Esophagus squamous epithelium (tissue), 5 donors: Measurements from ENCODE around the gene NFATC2. TPM values are rescaled to one million over a fixed set of nuclear protein-coding genes. Genes with fewer than 3 reads are reported as not detected.

ENCODE experiments used
- DNase-seq: peaks from one replicate; lab custom pipeline; 2025; lab: John Stamatoyannopoulos, UW
- H3K27ac ChIP-seq, 4 donors: fragments of 200-600 bp; sonication (generic); one replicate each; pipeline ENCODE4 v1.5.1; 2016 to 2019; ENCODE audit warnings: mild to moderate bottlenecking in 1 of 4
- H3K27me3 ChIP-seq, 4 donors: fragments of 200-600 bp; sonication (generic); 1 replicate in 3 of 4; 2 replicates in 1 of 4; pipeline versions ENCODE4 v1.5.1 to v1.6.0; 2017 to 2021; ENCODE audit warnings: antibody characterized with exemption in 1 of 4
- H3K36me3 ChIP-seq, 3 donors: fragments of 200-600 bp; sonication (generic); one replicate each; pipeline ENCODE4 v1.5.1; 2016 to 2019
- H3K4me1 ChIP-seq, 3 donors: fragments of 200-600 bp; sonication (generic); one replicate each; pipeline ENCODE4 v1.5.1; 2017 to 2019
- H3K4me3 ChIP-seq, 4 donors: fragments of 200-600 bp; sonication (generic); 1 replicate in 3 of 4; 2 replicates in 1 of 4; pipeline ENCODE4 v1.5.1; 2016 to 2019; ENCODE audit warnings: mild to moderate bottlenecking in 2 of 4, moderate library complexity in 1 of 4
- H3K9me3 ChIP-seq, 3 donors: fragments of 200-600 bp; sonication (generic); one replicate each; pipeline ENCODE4 v1.5.1; 2016 to 2019
- CTCF ChIP-seq, 6 experiments: fragments of 450-650 bp in 4 of 6; fragments of 200-600 bp in 2 of 6; sonication (generic) in 2 of 6; IDR thresholded peaks; one replicate each; pipeline ENCODE4 v1.5.1; 2016 to 2019; ENCODE audit warnings: antibody characterized with exemption in 6 of 6, mild to moderate bottlenecking in 4 of 6, moderate library complexity in 4 of 6
- POLR2A ChIP-seq, 4 donors: fragments of 450-650 bp; IDR thresholded peaks; one replicate each; pipeline ENCODE4 v1.6.1; 2017; ENCODE audit warnings: antibody characterized with exemption in 4 of 4, mild to moderate bottlenecking in 4 of 4, moderate library complexity in 3 of 4
- WGBS, 2 donors: methylation state at CpG; one replicate each; pipeline ENCODE4 v1.1.5; 2018; 5-methylcytosine and 5-hydroxymethylcytosine counted together
- intact Hi-C: fragments of 100-400 bp; cut with DNase I; formaldehyde crosslinking; loops from one replicate; pipeline ENCODE4 v1.15.0; 2022
- total RNA-seq, 4 donors: library from RNA; depleted of rRNA; stranded (reverse); fragments of >200 nt; gene quantifications; one replicate each; pipeline ENCODE4 v1.1.0, GENCODE V29; 2016
- donor health status: DM: yes; HTN: yes; CAD: no.

The NFATC2 gene
- 1 to 10 TPM in 3 of 4 donors, under 1 TPM in 1; 0.83 to 6.7 (median 1.4) TPM for total RNA-seq

DNA sequence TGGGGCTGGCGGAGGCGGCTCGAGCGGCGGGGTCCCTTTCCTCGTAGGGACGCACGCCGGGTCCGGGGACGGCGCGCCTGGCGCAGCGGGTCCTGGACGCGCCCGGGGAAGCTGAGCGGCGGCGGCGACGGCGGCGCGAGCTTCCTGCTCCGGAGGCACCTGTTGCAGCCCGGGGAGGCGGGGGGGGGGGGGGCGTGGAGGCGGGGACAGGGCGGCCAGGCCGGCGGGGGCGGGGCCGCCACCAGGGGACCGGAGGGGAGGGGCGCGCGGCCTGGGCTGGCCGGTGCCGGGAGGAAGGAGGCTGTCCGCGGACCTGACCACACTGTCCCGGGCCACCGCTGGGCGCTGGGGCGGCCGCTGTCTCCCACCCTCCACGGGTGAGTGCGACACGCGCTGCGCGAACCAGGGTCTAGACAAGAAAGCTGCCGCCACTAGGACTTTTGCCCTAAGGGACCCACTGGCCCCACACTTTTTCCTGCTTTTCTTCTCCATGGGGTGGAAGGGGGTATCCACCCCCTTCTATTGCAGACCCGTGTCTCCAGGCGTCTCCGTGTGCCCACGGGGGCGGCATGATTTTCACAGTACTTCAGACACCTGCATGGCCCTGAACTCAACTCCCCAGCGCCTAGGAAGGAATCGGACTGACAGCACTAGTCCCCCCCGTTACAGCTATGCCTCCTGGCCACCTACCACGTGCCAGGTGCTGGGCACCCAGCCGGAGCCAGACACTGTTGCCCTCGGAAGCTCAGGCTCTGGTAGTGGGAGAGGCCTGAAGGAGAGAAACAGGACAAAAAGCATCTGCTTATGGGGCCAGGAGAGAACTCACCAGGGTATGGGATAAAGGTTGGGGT, at the start of gene NFATC2:
TSS of gene NFATC2 (minus strand) at position 149 of the 851 bp plus-strand sequence. CDS start 220 bp downstream, outside the sequence.
- H3K36me3 ChIP-seq, result no peaks in the 10 kb centered on the region
- no peak for TF ChIP-seq POLR2A (IDR thresholded peaks at IDR 0.05)
- DNase-seq, result no peak
- intact Hi-C loops, result no loop called here
- 2 to 20% methylated on average over 1 to 9 of the region's 67 CpGs for WGBS, 2 donors
- peak within 1 kb of the TSS; percentile 71 to 85 (median 76) for H3K27ac ChIP-seq
- peaks cover 16 to 45% (median 24%) of the 10 kb centered on the region in 3 donors for H3K4me1 ChIP-seq
- H3K27me3 ChIP-seq, result peaks cover 0 to 29% (median 0%) of the 10 kb centered on the region in 4 donors
- peak within 1 kb of the TSS; percentile 35 to 70 (median 51) for H3K4me3 ChIP-seq
- H3K9me3 ChIP-seq, result no peaks in the 10 kb centered on the region

GRCh38 chr20:51591871-51592270, 49.4 kb upstream of the NFATC2 start:
- H3K27ac ChIP-seq, result no peak overlapping the region
- DNase-seq, result no peak
- intact Hi-C loops, result no loop called here
- peaks cover 0 to under 1% (median 0%) of the 10 kb centered on the region in 3 donors for H3K36me3 ChIP-seq
- no peak overlapping the region for H3K4me3 ChIP-seq
- WGBS, 2 donors, result 83 to 88% methylated on average over 10 of the region's 10 CpGs
- H3K9me3 ChIP-seq, result no peaks in the 10 kb centered on the region
- TF ChIP-seq POLR2A (IDR thresholded peaks at IDR 0.05), result no peak
- TF ChIP-seq CTCF (IDR thresholded peaks at IDR 0.05), result no peak
- H3K27me3 ChIP-seq, result no peaks in the 10 kb centered on the region
- peaks cover 0 to 25% (median 15%) of the 10 kb centered on the region in 3 donors for H3K4me1 ChIP-seq

GRCh38 chr20:51588762-51589161, 46.2 kb upstream of the NFATC2 start:
- intact Hi-C loops, result no loop called here
- DNase-seq, result no peak
- H3K27ac ChIP-seq, result no peak overlapping the region
- H3K27me3 ChIP-seq, result no peaks in the 10 kb centered on the region
- 61 to 65% methylated on average over 3 of the region's 3 CpGs for WGBS, 2 donors
- no peaks in the 10 kb centered on the region for H3K36me3 ChIP-seq
- H3K4me3 ChIP-seq, result no peak overlapping the region
- TF ChIP-seq CTCF (IDR thresholded peaks at IDR 0.05), result no peak
- TF ChIP-seq POLR2A (IDR thresholded peaks at IDR 0.05), result no peak
- H3K9me3 ChIP-seq, result no peaks in the 10 kb centered on the region
- H3K4me1 ChIP-seq, result peaks cover 0 to 10% (median 3%) of the 10 kb centered on the region in 3 donors

GRCh38 chr20:51587145-51587544, 44.6 kb upstream of the NFATC2 start:
- DNase-seq, result no peak
- H3K27ac ChIP-seq, result no peak overlapping the region
- intact Hi-C loops, result no loop called here

GRCh38 chr20:51586005-51586440, 43.5 kb upstream of the NFATC2 start:
- Histone ChIP-seq H3K4me3 (no peak overlapping the region), H3K36me3 (no peaks in the 10 kb centered on the region), H3K27me3 (no peaks in the 10 kb centered on the region), H3K9me3 (no peaks in the 10 kb centered on the region), H3K4me1 (peaks cover 0 to 5% (median 3%) of the 10 kb centered on the region in 3 donors), H3K27ac (no peak overlapping the region)
- TF ChIP-seq POLR2A (IDR thresholded peaks at IDR 0.05), result no peak
- TF ChIP-seq CTCF (IDR thresholded peaks at IDR 0.05), result no peak
- 23 to 83% methylated on average over 1 to 3 of the region's 4 CpGs for WGBS, 2 donors
- DNase-seq, result no peak
- intact Hi-C loops, result no loop called here

More at GRCh38 chr20:51587145-51587544, 44.6 kb upstream of the NFATC2 start:
- 86 to 94% methylated on average over 4 of the region's 4 CpGs for WGBS, 2 donors
- no peaks in the 10 kb centered on the region for H3K27me3 ChIP-seq
- no peaks in the 10 kb centered on the region for H3K9me3 ChIP-seq
- no peak for TF ChIP-seq CTCF (IDR thresholded peaks at IDR 0.05)
- TF ChIP-seq POLR2A (IDR thresholded peaks at IDR 0.05), result no peak
- H3K36me3 ChIP-seq, result no peaks in the 10 kb centered on the region
- H3K4me1 ChIP-seq, result peaks cover 0 to 5% (median 3%) of the 10 kb centered on the region in 3 donors
- H3K4me3 ChIP-seq, result no peak overlapping the region
